K562 (cell line): Measurements from ENCODE around the gene ZFAND6. TPM values are rescaled to one million over a fixed set of nuclear protein-coding genes. Genes with fewer than 3 reads are reported as not detected.
A peak's percentile ranks its signal among the peaks of the same experiment; 100 is the strongest.

Experiments
- ATAC-seq: fragments of 200-7000 bp; cut with Tn5 transposase; 3 replicates; pipeline ENCODE4 v1.9.1; 2020; ENCODE audit warnings: moderate library complexity
- BruUV-seq: library from RNA; stranded (reverse); fragments of 400-500 nt; replicated peaks from 2 replicates; lab custom pipeline; 2021; lab: Mats Ljungman, UMichigan
- CTCF ChIA-PET: fragments of 300-600 bp; formaldehyde crosslinking; extraction: SDS; loops from one replicate; lab custom pipeline; 2021; ENCODE audit warnings: low intra/inter-chr PET ratio; lab: Yijun Ruan, JAX
- POLR2A ChIA-PET: fragments of 300-600, 350-650 bp; sonication (Branson Sonifier 250); formaldehyde crosslinking; extraction: SDS; loops from one replicate; lab custom pipeline; 2021; ENCODE audit warnings: antibody characterized with exemption, inconsistent platforms; lab: Yijun Ruan, JAX
- DNase-seq, 4 experiments: peaks; one replicate each; pipeline versions ENCODE4 v3.0.0 to v3.0.0-alpha.2; 2011 to 2018; ENCODE audit warnings: low spot score in 3 of 4, mixed read lengths in 3 of 4; ENCODE audit errors: extremely low read depth in 1 of 4
- FAIRE-seq: peaks from 2 replicates; lab custom pipeline; 2011; peaks lifted over from hg19 to GRCh38; lab: Jason Lieb, UNC
- H2AFZ ChIP-seq: 2 replicates; pipeline ENCODE4 v1.6.0; 2011; ENCODE audit warnings: low read depth, low read length, control low read depth, inconsistent platforms
- H3K27ac ChIP-seq: fragments of 200-600 bp; 3 replicates; pipeline ENCODE4 v1.8.0; 2011; ENCODE audit warnings: low read depth, mild to moderate bottlenecking, control low read depth, inconsistent platforms, low read length, moderate library complexity, mixed read lengths; ENCODE audit errors: extremely low read depth
- H3K27me3 ChIP-seq, 2 experiments: fragments of 300-600 bp in 1 of 2; 2 replicates in 1 of 2; 3 replicates in 1 of 2; pipeline versions ENCODE4 v1.6.0 to v1.8.0; 2011; ENCODE audit warnings: inconsistent platforms in 2 of 2, low read length in 2 of 2, mild to moderate bottlenecking in 1 of 2, mixed read lengths in 1 of 2, moderate library complexity in 1 of 2; ENCODE audit not compliant: control insufficient read depth in 2 of 2, insufficient read depth in 2 of 2
- H3K36me3 ChIP-seq: fragments of 300-600 bp; 3 replicates; pipeline ENCODE4 v1.8.0; 2011; ENCODE audit warnings: mild to moderate bottlenecking, low read length, inconsistent platforms; ENCODE audit not compliant: control insufficient read depth, insufficient read depth
- H3K4me1 ChIP-seq, 2 experiments: fragments of 200-600 bp in 1 of 2; replicated peaks in 1 of 2; 2 replicates in 1 of 2; 3 replicates in 1 of 2; pipeline versions ENCODE4 v1.5.1 to v1.8.0; 2011; ENCODE audit warnings: inconsistent platforms in 2 of 2, low read length in 2 of 2, mild to moderate bottlenecking in 1 of 2, mixed read lengths in 1 of 2, moderate library complexity in 1 of 2; ENCODE audit not compliant: control insufficient read depth in 2 of 2, insufficient read depth in 2 of 2
- H3K4me2 ChIP-seq: 2 replicates; pipeline ENCODE4 v1.6.1; 2011; ENCODE audit warnings: low read length, control low read depth, inconsistent platforms, mixed read lengths; ENCODE audit not compliant: insufficient read depth
- H3K4me3 ChIP-seq: fragments of 200-600 bp; sonication (generic), shearing (Covaris generic); 2 replicates; pipeline ENCODE4 v1.5.1; 2016; ENCODE audit warnings: control low read depth, inconsistent platforms
- H3K79me2 ChIP-seq: fragments of 200-600 bp; 3 replicates; pipeline ENCODE4 v1.8.0; 2011; ENCODE audit warnings: low read length, inconsistent platforms; ENCODE audit not compliant: control insufficient read depth, insufficient read depth
- H3K9ac ChIP-seq, 2 experiments: 2 replicates each; pipeline versions ENCODE4 v1.6.0 to v1.6.1; 2011; ENCODE audit warnings: low read depth in 2 of 2, low read length in 2 of 2, control low read depth in 1 of 2, inconsistent platforms in 1 of 2, mild to moderate bottlenecking in 1 of 2, mixed read lengths in 1 of 2; ENCODE audit not compliant: insufficient read depth in 1 of 2
- H3K9me1 ChIP-seq: one replicate; pipeline ENCODE4 v1.6.0; 2011; ENCODE audit warnings: inconsistent platforms, mild to moderate bottlenecking, low read length, moderate library complexity; ENCODE audit not compliant: control insufficient read depth, insufficient read depth
- H3K9me3 ChIP-seq: replicated peaks from 2 replicates; pipeline ENCODE4 v1.5.1; 2011; ENCODE audit warnings: low read depth, low read length, inconsistent platforms; ENCODE audit not compliant: control insufficient read depth, insufficient read depth
- H4K20me1 ChIP-seq: replicated peaks from 2 replicates; pipeline ENCODE4 v1.6.1; 2011; ENCODE audit warnings: low read length, inconsistent platforms, mixed read lengths; ENCODE audit not compliant: control insufficient read depth, insufficient read depth
- CEBPG ChIP-seq, 3 experiments: fragments of 200-800 bp in 1 of 3; sonication (Bioruptor generic) in 1 of 3; sonication (generic) in 1 of 3; formaldehyde crosslinking in 1 of 3; IDR thresholded peaks in 2 of 3; conservative IDR thresholded peaks in 1 of 3; 2 replicates each; pipeline versions ENCODE4 v1.6.1 to v1.8.0; 2016 to 2022; ENCODE audit warnings: missing compliant biosample characterization in 2 of 3, missing genetic modification characterization in 2 of 3, mild to moderate bottlenecking in 1 of 3, missing genetic modification reagents in 1 of 3
- DMBX1 ChIP-seq: fragments of 250-450 bp; sonication (Bioruptor Pico); IDR thresholded peaks from 2 replicates; pipeline ENCODE4 v1.8.0; 2022; ENCODE audit warnings: inconsistent platforms, mild to moderate bottlenecking, moderate library complexity, borderline replicate concordance
- DPF2 ChIP-seq: fragments of 450-650 bp; IDR thresholded peaks from 2 replicates; pipeline ENCODE4 v1.6.1; 2016
- E2F3 ChIP-seq: fragments of 250-450 bp; sonication (Bioruptor Pico); IDR thresholded peaks from 2 replicates; pipeline ENCODE4 v1.4.0; 2020; ENCODE audit warnings: mild to moderate bottlenecking
- MNT ChIP-seq, 2 experiments: fragments of 450-650 bp; conservative IDR thresholded peaks; 2 replicates each; pipeline ENCODE4 v1.6.1; 2017; ENCODE audit warnings: mild to moderate bottlenecking in 2 of 2, moderate library complexity in 2 of 2
- NELFE ChIP-seq: IDR thresholded peaks from 2 replicates; pipeline ENCODE4 v1.6.1; 2011; ENCODE audit warnings: mild to moderate bottlenecking; ENCODE audit not compliant: insufficient read depth, insufficient read length
- PHTF2 ChIP-seq: fragments of 250-450 bp; sonication (Bioruptor Pico); IDR thresholded peaks from 2 replicates; pipeline ENCODE4 v1.5.0; 2021; ENCODE audit warnings: mild to moderate bottlenecking
- RERE ChIP-seq: sonication (generic); formaldehyde crosslinking; IDR thresholded peaks from 2 replicates; pipeline ENCODE4 v1.8.0; 2023; ENCODE audit warnings: missing genetic modification reagents, mild to moderate bottlenecking, borderline replicate concordance
- STAT6 ChIP-seq: sonication (generic); formaldehyde crosslinking; IDR thresholded peaks from 2 replicates; pipeline ENCODE4 v1.8.1; 2023; ENCODE audit warnings: mild to moderate bottlenecking, missing genetic modification reagents
- ZEB2 ChIP-seq: fragments of 450-650 bp; IDR thresholded peaks from 2 replicates; pipeline ENCODE4 v1.6.1; 2016
- ZKSCAN1 ChIP-seq: fragments of 150-350 bp; IDR thresholded peaks from 2 replicates; pipeline ENCODE4 v1.6.1; 2016; ENCODE audit warnings: low read depth, low read length
- ZNF121 ChIP-seq: sonication (generic); formaldehyde crosslinking; conservative IDR thresholded peaks from 2 replicates; pipeline ENCODE4 v1.8.0; 2022; ENCODE audit warnings: missing genetic modification reagents
- ZNF282 ChIP-seq: sonication (generic); formaldehyde crosslinking; IDR thresholded peaks from 2 replicates; pipeline ENCODE4 v1.8.1; 2023; ENCODE audit warnings: missing genetic modification reagents
- WGBS: fragments of 100-300 bp; shearing (Covaris generic); methylation state at CpG from one replicate; pipeline ENCODE4 v1.1.6; 2016; ENCODE audit warnings: low coverage, mixed read lengths; ENCODE audit not compliant: insufficient coverage; ENCODE audit errors: missing lambda C conversion rate; 5-methylcytosine and 5-hydroxymethylcytosine counted together
- in situ Hi-C: fragments of 300-500 bp; cut with MboI; formaldehyde crosslinking; loops from 4 replicates; pipeline ENCODE4 v1.15.0; 2018; ENCODE audit warnings: inconsistent platforms, mixed read lengths
- intact Hi-C: fragments of 100-400 bp; cut with micrococcal nuclease; formaldehyde crosslinking; loops from 2 replicates; pipeline ENCODE4 v1.14.2; 2022
- polyA plus RNA-seq, 8 experiments: library from polyadenylated mRNA; depleted of rRNA in 4 of 8; stranded (reverse) in 5 of 8; unstranded in 3 of 8; fragments of >200 nt; fragmentation: Nextera tagmentation in 2 of 8; fragmentation: Illumina TruSeq in 1 of 8; extraction: Ambion mirVana in 2 of 8; extraction: Trizol in 1 of 8; gene quantifications; 2 replicates each; pipeline versions ENCODE4 v1.2.1 to v1.2.3, GENCODE V29; 2011 to 2014; ENCODE audit warnings: inconsistent platforms in 1 of 8, missing spikeins in 1 of 8
- total RNA-seq, 7 experiments: library from RNA; depleted of rRNA in 6 of 7; stranded (reverse); fragments of >200 nt in 6 of 7; fragmentation: Illumina TruSeq in 2 of 7; extraction: Trizol in 2 of 7; gene quantifications; 2 replicates each; pipeline versions ENCODE4 v1.2.1 to v1.2.3, GENCODE V29; 2011 to 2021; ENCODE audit warnings: low replicate concordance in 1 of 7

Gene ZFAND6
- total and polyA plus RNA-seq, 9 of the 15 experiments (the other 6 are each of a cell fraction or from before 2014, with no cell fraction given): 53.9 to 206 (median 88.9) TPM

- in situ Hi-C loops: loop anchor here (5.0 to 25.0 kb wide), 2 partner anchors 92 to 272 kb away; partner anchors contain the start of gene MTHFS
- POLR2A ChIA-PET: interaction anchor here (1.6 kb wide), 1 partner anchor 99 kb away, joined by 4 read pairs; no protein-coding TSS in a partner anchor
- TF ChIP-seq CEBPG (CRISPR knock-in tag; IDR thresholded peaks at IDR 0.05) (no peak), CEBPG (tag; conservative IDR thresholded peaks at IDR 0.05 in 1 of 2, IDR thresholded peaks at IDR 0.05 in 1 of 2) (no peak), STAT6 (no peak), E2F3 (no peak), PHTF2 (no peak), ZKSCAN1 (no peak), RERE (CRISPR knock-in tag) (no peak), NELFE (no peak), ZNF121 (CRISPR knock-in tag) (no peak), DPF2 (no peak), ZEB2 (no peak), DMBX1 (CRISPR knock-in tag) (no peak), MNT (conservative IDR thresholded peaks at IDR 0.05) (no peak), ZNF282 (no peak)
Measured at GRCh38 chr15:80159301-80159700, 99.8 kb downstream of the ZFAND6 start.

More at GRCh38 chr15:80159301-80159700, 99.8 kb downstream of the ZFAND6 start:
- CTCF ChIA-PET: no interaction called here
- ATAC-seq: no peak
- Histone ChIP-seq H3K9me3 (no peaks in the 10 kb centered on the region), H3K4me3 (no peak overlapping the region), H3K79me2 (peaks cover 18% of the 10 kb centered on the region), H3K4me2 (no peak overlapping the region), H3K36me3 (peaks cover 82% of the 10 kb centered on the region), H3K9ac (peak overlapping the region in 1 of 2 experiments; percentile 69; a peak in 1 of 4 replicates), H3K4me1 (peaks cover 38 to 45% of the 10 kb centered on the region in 2 experiments), H3K27me3 (no peaks in the 10 kb centered on the region), H3K27ac (peak overlapping the region; percentile 74; the same call in 1 of the 3 replicates), H2AFZ (no peak overlapping the region), H4K20me1 (no peaks in the 10 kb centered on the region), H3K9me1 (peaks cover 4% of the 10 kb centered on the region)
- no peak for FAIRE-seq
- BruUV-seq: no TSS peak
- intact Hi-C loops: loop anchor here (10.0 kb wide), 1 partner anchor 264 kb away; the partner anchor contains the start of gene MTHFS
- WGBS: 89% methylated on average over 5 of the region's 5 CpGs
- DNase-seq: no peak
